HG02759 (cell line): ENCODE data around the gene LDLRAD4.

Source experiments
- ATAC-seq: cut with Tn5 transposase; IDR thresholded peaks from one replicate; pipeline ENCODE4 v1.9.1; 2021; ENCODE audit warnings: mild to moderate bottlenecking, moderate library complexity; ENCODE audit not compliant: unreplicated experiment

Gene LDLRAD4

DNA sequence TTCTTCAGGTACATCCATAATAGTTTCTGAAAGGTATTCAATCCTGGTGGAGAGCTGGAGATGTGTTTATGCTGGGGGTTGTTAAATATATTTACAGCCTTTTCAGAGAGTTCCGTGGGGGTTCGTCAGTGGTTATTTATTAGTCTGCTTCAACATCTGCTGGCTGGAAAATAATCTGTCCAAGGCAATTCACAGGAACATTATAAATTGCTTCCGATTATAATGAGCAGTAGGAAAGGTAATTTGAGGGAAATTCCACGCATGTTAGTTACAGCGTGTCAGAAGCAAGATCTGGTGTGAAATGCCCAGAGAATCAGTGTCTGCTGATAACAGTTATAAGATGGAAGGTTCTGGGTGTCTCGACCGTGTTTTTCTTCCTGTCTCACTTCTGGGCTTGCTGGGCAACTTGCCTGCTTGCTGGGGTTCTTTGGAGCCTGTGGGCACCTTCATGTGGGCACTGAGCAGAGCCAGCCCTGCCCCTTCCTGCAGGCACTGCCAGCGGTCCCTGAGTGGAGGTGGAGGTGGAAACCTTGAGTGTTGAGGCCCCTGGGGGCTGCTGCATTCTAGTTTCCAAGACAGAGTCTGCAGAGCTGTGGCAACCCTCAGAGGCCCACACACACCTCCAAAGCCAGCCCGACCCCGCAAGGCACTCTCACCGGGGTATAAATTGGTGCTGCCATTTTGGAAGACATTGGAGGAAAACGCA, 322.1 kb downstream of the LDLRAD4 start:
- no peak for ATAC-seq

DNA sequence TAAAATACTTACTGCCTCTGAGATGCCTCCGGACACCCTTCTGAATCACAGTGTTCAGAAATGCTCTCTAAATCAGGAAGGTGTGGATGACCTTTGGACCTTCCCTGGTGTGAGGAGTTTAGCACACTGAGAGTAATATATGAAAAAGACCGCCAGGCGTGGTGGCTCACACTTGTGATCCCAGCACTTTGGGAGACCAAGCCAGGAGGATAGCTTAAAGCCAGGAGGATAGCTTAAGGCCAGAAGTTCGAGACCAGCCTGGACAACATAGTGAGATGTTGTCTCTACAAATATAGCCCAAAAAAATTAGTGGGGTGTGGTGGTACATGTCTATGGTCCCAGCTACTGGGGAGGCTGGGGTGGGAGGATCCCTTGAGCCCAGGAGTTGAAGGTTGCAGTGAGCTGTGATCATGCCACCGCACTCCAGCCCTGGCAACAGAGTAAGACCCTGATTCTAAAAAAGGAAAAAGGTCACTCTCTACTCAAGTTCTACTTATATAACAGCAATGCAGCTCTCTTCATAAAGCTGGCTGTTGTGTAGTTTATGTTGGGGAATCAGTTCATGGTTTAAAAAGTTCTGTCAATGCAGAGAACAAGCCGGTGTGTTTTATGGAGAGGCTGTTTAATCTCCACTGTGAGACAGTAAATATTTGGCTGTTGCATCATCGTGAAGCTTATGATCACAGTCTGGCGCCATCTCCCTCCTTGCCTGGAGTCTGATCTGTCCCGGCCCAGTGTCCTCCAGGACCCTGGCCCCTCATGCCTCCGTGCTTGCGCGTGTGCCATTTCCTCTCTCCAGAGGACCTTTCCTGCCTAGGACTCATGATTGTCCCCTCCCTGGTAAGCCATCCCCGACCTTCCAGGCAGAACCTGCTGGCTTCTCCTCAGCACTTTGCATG, 323.3 kb downstream of the LDLRAD4 start:
- ATAC-seq = no peak

DNA sequence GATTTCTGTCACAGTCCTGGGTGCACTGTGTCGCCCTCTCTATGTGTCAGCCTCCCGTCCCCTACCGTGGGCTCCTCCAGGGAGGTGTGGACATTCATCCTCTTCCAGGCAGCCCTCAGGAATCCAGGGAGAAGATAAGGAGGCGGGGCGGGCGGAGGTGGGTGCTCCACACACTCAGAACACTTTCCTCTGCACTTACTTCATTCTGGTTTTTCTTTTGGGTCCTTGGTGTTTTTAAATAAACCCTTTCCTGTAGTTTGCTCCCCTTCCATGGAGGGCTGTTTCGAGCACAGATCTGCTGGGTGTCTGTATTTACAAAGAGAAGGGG, 323.9 kb downstream of the LDLRAD4 start:
- ATAC-seq = no peak

DNA sequence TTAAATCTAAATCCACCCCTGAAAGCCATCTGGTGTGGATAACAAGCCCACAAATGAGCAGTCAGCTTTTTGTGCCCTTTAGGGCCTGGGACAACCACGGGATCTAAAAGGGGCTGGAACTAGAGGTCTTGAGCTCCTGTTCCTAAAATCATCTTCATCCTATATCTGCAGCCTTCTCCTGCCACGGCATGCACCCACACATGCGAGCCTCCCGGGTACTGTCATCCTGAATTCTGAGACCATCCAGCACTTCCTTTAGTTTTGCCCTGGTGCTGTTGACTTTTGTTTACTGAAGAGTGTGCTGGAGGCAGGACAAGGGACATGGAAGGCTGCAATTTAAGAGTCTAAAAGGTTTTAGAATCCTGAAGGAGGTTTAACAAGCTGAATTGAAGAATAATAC, 324.6 kb downstream of the LDLRAD4 start:
- no peak for ATAC-seq

DNA sequence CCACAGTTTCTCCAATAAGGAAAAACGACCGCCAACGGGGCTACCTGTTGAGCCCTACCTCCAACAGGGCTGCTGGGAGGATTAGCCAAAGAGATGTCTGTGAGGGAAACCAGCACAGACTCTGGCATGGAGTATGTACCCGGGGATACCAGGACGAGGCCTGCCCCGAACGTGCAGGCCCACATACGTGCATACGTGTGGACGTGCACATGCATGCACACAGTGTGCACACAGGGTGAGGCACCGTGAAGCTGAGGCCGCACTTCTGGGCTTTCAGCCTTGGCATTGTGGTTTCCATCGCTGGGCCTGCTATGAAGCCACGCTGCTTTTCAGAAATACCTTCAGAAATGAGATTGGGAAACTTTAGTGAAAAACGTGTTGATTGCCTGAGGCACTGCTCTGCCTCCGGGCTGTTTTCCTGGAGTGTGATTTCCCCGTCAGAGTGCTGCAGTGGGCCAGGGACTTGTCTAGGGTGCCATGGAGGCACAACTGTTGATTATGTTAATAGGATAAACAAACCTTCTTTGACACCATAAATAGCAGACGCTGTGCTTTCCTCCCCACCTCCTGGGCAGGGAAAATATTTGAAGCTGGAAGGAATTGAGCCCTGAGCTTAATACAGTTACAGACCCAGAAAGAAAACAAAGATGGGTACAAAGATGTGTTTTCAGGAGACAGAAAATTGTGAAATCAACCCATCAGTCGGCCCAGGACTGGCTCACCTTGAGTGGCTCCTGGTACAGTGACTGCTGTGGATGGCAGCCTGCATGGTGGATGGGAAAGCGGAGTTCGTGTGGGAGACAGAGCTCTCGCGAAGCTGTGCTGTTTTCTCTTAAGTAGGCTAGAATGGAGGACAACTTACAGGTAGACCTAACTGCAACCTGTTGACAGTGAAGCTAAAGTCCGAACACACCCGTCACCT, 325.5 kb downstream of the LDLRAD4 start:
- no peak for ATAC-seq

DNA sequence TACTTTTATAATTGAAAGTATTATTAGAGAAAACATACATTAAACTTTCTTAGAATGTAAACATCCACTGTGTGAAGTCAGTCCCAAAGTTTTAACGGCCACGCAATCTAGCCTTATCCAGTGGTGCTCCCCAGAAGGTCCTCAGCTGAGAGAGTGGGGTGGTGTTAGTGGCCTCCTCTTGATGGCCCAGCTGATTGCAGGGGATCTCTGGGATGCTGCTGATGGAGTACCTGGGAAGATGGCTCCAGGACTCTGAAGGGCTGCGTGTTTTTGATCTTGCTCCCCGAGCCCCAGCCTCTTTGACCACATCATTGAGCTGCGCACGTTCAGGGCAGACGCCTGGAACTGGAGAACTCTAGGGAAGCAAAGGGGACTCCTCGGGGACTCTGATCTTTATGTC, 326.4 kb downstream of the LDLRAD4 start:
- ATAC-seq = no peak

DNA sequence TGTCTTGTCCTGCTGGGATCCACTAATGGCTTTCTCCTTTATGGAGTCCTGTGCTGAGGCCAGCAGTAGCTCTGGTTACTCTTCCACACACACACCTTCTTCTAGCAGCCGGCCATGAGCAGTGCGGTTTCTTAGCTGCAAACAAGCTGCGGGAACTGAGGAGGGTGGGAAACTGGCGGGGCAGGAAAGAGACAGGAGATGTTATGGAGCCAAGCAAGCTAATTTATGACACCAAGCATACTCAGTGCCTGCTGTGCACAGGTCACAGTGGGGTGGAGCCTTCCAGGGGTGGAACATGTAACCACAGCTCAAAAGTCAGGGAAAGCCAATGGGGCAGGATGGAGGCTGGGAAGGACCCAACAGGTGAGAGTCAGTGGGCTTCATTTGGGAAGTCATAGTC, 327.0 kb downstream of the LDLRAD4 start:
- ATAC-seq = no peak

DNA sequence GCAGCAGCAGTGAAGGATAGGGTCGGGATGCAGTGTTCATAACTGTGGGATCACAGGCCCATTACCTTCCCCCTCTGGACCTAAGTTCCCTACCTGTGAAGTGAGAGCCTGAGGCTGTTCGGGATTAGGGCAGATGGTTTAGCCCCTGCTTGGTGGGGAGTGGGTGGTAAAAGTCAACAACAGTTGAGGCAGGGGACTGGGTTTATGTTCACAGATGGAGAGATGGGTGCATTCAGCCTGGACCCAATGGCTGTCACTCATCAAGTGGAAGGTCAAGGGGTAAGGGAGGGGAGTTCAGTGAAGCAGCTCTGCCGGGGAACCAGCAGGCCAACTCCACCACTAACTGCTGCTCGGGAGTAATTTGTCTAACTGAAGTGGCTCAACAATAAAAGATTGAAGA, 327.4 kb downstream of the LDLRAD4 start:
- no peak for ATAC-seq

DNA sequence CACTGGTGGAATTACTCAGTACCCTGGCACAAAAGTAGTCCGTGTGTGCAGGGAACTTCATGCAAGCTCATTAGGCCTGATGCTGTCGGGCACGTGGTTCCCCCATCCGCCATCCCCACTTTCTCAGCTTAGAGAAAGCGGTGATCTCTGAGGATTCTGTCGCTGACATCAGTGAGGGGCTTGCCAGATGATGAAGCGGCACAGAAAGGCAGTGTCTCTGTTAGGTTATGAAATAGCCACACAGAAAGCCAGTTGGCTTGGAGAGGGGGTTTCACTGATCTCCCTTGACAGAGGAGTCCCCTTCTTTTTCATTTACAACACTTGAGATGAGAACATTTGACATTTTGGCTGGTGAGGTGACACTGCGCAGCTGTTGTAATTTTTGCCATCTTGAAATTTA, 328.1 kb downstream of the LDLRAD4 start:
- ATAC-seq = no peak

DNA sequence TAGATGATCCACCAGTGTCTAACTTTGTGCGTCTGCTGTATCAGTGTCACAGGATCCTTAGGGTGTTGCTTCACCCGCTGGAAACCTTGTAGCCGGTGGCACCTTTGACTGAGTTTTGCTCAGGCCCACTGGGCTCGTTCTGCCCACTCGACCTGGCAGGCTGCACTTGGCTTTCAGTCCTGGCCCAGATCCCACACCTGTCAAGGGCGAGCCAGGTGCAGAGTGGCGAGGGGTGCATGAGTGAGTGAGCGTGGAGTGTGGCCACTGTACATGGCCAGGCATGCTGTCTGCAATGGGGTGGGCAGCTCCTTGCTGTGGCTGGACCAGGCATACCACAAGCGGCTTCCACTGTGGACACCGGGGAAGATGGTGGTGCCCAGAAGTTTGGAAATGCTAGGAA, 328.8 kb downstream of the LDLRAD4 start:
- ATAC-seq = no peak

DNA sequence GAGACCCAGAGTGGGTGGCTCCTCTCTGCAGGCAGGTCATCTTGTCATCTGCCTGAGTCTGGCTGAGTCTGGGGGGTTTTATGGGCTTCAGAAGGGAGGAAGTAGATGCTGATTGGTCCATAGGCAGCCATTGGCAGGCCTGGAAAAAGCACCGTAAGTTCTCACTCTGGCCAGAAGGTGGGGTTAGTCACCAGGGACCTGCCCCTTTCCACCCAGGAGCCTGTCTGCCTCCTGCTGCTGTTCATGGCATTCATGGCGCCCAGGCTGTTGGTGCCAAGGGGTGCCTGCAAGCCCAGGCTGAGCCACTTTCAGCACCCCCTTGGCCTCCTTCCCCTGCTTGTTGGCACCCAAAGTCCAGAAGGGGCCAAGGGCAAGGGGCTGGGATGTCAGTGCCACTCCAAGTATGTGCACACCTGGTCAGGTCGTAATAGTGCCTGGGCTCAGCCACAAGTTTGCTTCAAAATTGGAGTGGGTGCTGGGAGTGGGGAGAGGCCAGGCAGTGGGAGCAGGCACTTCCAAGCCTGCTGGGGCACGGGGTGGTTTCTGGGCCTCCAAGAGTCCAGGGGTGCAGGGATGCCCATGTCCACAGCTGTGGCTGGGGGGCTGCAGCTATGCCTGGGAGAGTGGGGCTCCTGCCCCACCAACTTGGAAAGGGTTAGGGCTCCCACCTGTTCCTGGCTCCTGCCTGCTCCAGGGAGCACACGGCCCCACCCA, 329.7 kb downstream of the LDLRAD4 start:
- ATAC-seq = no peak

DNA sequence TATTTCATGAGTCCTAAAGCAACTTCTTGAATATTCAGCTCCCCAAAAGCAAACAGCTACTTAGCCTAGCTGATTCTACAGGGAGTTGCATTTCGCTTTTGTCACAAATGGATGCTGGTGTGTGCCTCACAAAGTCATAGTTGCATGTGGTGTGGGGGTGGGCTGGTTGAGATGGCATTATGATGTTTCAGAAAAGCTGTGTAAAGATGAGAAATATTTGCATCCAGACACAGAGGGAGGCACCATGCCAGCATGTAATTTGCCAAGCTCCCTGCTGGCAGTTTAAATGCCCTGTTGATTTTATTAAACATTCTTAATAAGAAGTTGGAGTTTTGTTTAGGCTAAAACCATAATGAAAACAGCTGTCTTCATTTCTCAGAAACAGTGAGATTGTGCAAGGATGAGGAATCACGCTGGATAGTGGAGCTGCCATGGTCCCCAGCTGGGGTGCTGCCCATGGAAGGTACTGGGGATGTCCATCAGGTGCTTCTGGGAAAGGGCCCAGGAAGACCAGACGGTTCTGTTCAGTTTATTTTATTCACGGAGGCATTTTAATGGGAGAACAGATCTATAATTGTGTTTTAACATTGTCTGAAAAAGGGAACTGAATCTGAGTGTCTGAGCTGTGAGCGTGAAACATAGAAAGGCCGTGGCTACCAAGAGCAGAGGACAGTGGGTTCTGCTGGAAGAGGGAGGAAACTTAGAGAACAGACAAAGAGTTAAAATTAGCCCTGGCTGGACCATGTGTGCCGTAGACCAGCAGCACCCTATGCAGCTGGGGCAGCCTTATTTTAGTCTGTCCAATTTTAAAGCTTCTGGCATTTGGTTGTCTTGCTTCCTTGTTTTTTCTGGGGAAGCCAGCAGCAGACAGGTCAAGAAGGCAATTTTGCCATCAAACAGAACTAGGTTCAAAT, 330.7 kb downstream of the LDLRAD4 start:
- peak; percentile 74 for ATAC-seq

DNA sequence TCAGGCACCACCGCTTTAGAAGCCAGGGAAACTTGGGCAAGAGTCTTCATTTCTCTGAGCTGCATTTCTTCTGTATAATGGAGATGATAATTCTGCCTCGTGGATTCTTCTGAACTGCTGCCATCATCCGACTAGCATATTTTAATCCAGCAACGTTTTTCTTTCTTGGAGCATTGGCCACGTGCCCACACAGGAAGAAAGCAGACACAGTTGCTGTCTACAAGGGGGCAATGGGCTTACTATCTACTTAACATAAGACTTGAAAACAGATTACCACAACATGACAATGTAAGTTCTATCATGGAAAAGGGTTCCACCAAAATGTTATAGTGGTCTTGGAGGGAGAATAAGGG, 331.3 kb downstream of the LDLRAD4 start:
- no peak for ATAC-seq

DNA sequence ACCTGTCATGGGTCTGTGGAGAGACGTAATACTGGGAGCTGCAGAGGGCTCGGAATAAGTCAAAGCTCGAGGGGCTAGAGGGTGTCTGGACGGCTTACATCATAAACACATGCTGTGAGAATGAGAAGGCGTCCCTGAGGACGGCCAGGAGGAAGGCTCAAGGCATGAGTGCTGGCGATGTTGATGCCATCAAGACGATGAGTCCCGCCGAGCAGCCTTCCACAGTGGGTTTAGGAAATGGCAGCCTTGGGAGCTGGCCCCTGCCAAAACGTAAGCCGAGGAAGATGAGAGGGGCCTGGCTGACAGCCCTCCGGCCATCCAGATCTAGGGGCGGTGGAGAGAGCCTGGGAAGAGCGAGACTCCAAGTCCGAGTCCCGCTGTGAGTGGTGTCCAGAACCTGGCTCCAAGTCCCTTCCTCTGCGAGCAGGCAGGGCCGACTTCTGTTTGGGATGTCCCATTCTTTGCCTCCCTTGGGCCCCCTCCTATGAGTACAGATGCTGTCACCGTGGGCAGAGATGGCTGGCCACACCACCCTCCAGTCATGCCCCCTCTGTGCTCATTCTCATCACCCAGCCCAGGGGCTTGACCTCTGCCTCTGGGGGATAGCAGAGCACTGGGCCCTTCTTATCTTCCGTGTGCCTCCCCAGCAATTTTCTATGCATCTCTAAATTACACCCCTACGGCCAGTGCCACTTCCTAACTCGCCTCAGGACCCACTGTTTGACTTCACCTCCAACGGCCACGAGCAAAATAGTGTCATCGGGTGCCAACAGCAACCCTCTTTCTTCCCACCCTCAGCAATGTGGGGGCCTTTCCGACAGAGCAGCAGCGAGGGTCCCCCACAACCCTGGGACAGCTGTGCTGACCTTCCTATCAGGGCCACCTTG, 332.1 kb downstream of the LDLRAD4 start:
- no peak for ATAC-seq

DNA sequence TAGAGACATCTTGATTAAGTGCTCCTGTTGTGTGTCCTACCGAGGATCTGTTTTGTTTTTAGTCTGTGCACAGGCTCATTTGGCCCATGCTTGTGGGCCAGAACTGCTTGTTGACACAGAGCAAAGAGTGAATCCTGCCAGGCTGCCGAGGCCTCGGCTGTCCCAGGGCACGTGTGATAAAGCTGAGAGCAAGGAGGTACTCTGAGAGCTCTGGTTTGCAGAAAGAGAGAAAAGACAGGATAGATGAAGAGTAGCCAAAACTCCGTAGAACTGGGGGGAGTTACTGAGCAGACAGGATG, 332.7 kb downstream of the LDLRAD4 start:
- ATAC-seq = no peak

DNA sequence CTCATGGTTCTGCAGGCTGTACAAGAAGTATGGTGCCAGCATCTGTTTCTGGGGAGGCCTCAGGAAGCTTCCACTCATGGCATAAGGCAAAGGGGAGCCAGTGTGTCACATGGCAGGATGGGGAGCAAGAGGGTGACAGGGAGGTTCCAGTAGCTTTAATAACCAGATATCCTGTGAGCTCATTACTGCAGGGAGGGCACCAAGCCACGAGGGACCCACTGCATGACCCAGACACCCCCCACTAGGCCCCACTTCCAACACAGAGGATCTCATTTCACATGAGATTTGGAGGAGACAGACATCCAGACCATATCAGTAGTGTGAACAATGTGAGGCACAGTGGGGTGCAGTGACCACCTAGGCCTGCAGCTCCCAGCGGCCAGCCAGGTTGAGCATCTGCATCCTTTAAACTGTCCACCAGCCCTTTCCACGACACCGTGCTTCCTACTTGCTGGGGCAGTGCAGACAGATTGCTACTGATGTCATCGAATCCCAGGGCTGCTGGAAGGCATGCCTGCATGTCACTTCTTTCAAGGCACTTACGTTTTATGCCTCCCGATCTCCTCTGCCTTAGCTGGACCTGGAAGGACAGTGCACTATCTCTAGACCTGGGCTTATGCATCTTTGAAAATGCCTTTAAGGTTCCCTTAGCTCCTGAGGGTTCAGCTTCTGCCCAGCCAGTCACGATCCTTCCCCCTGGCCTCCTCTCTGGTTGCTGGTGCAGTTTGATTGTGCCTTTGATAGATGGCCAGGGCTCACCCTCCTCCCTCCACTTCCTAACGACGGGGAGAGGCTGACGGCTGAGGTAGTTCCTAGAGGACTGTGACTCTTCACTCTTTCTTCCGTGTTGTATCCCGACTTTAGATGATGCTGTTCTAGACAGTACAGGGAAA, 333.5 kb downstream of the LDLRAD4 start:
- ATAC-seq = no peak

DNA sequence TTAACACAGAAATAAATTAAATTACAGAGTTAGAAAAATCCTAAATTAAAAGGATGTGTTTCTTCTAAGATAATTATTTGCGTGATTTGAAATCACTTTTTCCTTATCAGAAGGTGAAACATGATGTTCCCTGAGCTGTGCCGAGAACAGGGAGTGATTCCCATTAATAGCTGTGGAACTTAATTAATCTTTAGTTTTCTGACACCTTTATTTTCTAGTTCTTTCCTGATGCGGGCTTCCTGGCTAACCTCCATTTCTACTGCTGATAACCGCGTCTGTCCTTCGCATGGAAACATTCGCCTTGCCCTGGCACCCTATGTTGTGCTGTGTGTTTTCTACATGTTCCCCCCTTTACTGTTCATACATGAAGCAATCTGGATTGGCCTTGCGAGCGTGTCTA, 334.9 kb downstream of the LDLRAD4 start:
- no peak for ATAC-seq

DNA sequence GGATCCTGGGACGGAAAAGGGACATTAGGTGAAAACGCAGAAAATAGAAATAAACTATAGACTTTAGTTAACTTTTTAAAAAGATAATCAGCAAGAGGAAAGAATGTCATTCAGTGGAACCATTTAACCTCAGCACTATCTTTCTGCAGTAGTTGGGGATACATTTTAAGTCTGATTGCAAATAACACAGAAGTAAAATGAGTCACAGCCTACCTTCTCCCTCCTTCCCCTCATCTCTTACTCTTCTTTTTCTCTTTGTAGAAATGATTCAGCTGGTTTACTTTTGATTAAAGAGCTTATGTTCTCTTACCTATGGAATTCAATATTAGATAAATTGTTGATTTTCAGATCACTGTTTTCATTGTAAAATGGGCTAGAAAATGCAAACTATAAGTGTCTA, 336.6 kb downstream of the LDLRAD4 start:
- ATAC-seq = no peak
